Kidney glomerular epithelial cell (primary cell): Measurements from ENCODE around the gene ENAH.
"Not testable (repeated sequence)": the region's sequence is repeated elsewhere in the genome, so short reads cannot be mapped to it uniquely, and the experiment has no call there.

ENCODE experiments used
- DNase-seq: peaks from one replicate; lab custom pipeline; 2025; lab: John Stamatoyannopoulos, UW

Gene ENAH

GRCh38 chr1:225493591-225494246 is 159.2 kb downstream of the ENAH start:
- no peak for DNase-seq

DNA sequence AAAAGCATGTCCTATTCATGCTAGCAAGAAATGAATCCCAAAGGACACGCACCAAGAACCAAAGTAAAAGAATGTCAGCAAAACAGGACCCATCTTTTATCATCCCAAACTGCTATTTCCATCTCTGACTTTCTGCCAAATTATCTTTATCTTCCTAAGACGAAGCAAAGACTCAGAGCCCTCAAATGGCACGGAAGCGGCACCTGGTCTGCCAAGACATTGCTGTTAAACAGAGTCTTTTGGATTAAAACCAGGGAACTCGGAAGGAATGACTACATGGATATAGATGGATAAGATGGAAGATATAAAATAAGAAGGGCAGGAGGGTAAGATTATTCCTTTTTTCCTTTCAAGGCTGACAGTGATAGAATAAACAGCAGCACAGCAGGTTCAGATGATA is 164.2 kb downstream of the ENAH start:
- DNase-seq = no peak

- no peak for DNase-seq
Measured at GRCh38 chr1:225486856-225487255, 166.1 kb downstream of the ENAH start.

GRCh38 chr1:225485991-225486530 is 166.9 kb downstream of the ENAH start:
- no peak for DNase-seq

DNA sequence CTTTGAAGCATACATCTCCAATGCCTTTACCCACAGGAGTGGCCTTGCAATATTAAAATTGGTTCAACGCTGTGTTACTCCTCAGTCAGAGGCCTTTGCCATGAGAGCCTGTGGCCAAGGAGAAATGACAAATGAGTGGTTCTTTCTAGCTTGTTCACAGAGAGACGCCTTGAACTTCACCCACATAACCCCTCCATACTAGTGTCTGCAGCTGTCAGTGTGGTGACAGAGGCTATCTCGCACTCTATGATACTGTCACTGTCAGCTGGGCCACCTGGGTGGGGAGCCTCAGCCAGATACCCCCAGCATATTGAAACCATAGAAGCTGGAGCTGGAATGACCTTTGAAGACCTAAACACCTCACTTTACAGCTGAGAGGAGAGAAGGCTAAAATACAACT is 167.7 kb downstream of the ENAH start:
- DNase-seq = no peak

GRCh38 chr1:225484657-225485214 is 168.2 kb downstream of the ENAH start:
- DNase-seq = no peak

DNA sequence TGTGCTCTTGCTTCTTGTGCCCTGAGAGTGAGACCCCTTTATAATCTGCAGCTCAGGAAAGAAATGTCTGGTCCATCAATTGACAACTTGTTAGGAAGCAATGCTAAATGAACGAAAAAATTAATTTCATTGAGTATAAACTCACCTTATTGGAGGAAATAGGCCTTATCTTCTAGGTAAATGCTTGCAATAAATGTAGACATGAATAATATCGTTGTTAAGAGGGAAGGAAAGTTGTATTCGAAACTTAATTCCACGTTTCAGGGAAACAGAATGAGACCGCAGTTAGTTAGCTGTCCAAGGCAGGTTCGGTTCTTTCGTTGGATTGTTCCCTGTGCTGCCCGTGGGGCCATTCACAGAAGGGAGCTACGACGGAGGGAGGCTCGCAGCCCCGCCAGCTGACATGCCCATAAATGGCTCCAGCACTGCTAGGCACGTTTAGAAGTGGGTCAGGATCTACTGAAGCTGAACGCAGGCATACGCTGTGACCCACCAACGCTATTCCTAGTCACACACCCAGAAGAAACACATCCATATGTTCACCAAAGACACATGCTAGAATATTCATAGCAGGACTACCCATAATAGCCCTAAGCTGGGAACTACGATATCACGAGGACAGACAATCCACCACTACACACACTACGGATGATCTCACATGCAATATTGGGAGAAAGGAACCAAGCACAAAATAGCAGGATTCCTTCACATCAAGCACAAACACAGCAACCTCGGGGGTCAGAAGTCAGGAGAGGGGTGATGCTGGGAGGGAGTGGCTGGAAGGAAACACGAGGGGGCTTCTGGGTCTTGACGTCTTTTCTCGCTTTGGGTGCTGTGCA is 168.9 kb downstream of the ENAH start:
- no peak for DNase-seq

DNA sequence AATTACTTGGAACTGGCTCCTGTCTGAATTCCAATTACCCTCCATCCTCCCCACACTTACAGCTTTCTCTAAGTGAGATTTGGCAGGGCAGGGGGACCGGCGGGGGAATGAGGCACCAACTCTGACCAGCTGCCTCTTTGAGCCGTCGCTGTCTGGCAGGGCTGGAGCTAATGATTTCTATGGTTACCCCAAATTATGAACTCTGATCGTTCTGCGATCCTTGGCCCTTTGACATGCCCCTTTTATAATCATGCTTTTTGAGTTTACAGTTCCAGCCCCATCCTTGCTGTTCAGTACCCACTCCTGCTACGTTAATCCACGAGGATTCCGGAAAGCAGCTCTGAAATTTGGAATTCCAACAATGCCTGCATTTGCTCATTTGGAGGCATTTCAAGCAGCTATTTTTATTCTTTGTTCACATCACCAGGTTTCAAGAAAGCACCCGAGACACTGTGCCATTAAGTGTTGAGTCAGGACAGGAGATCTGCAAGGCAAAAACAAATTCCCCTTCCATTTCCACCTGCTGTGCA is 170.4 kb downstream of the ENAH start:
- DNase-seq = no peak

- no peak for DNase-seq
Measured at GRCh38 chr1:225481738-225482137, 171.2 kb downstream of the ENAH start.

DNA sequence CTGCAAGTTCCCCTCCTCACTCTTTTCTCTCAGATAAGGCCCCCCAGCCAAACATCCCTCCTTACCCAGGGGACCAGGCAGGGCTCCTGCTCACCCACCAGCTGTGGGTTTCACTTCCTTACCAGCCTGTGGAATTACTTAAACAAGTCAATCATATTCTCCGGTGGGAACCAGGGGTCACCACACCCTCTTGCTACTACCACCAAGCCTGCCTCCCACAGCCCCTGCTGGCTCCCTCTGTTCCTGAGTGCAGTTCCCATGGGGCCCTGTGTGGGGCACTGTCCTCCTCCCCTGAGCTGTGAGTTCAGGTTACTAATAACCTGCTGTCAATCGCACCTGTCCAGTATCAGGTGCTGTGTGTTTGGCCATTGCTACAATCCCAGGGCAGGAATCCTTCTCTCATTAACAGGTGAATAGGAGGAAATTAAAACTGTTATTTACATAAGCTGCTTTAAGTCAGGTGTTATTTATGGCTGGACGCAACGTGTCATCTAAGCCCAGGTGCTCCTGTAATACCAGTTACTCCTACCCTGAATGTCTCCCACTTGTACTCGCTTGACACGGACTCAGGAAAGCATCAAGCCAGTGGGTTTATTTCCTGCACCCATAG is 172.0 kb downstream of the ENAH start:
- peak; percentile 19 for DNase-seq

GRCh38 chr1:225479996-225480720 is 172.8 kb downstream of the ENAH start:
- DNase-seq = no peak

GRCh38 chr1:225479341-225479740 is 173.6 kb downstream of the ENAH start:
- no peak for DNase-seq

DNA sequence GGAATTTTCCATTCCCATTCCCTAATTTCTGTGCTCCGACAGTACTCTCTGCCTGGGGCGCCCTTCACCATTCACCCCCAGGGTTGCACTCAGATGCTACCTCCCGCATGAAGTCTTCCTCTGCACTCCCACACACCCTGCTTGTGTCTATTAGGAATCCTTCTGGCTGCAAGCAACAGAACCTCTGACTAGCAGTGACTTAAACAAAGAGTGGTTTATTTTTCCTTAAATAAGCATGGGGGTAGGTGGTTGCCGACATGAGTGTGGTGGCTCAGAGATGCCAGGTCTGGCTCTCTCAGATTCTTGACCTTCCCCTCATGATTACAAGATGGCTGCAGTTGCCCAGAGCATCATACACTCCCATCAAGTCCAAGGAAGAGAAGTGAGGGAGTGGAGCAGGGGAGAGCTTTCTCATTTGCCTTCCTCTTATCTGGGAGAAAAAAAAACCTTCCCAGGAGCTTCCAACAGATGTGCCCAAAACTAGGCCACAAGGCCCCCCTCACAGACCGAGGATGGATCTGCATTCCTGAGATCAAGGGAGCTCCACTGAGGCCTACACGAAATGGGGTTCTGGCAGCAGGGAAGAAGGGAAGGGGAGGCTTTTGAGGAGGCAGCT is 175.5 kb downstream of the ENAH start:
- DNase-seq = no peak

DNA sequence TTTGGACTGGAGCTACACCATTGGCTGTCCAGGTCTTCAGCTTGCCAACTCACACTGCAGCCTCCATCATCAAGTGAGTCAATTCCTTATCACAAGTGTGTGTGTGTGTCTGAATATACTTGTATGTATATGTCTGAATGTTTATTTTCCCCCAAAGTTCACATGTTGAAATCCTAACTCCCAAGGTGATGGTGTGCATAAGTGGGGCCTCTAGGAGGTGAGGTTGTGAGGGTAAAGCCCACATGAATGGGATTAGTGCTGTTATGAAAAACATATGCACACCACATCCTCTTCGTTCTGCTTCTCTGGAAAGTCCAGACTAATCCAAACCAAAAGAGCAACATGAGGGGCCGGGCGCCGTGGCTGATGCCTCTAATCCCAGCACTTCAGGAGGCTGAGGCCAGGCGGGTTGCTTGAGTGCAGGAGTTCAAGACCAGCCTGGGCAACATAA is 176.4 kb downstream of the ENAH start:
- DNase-seq = no peak

DNA sequence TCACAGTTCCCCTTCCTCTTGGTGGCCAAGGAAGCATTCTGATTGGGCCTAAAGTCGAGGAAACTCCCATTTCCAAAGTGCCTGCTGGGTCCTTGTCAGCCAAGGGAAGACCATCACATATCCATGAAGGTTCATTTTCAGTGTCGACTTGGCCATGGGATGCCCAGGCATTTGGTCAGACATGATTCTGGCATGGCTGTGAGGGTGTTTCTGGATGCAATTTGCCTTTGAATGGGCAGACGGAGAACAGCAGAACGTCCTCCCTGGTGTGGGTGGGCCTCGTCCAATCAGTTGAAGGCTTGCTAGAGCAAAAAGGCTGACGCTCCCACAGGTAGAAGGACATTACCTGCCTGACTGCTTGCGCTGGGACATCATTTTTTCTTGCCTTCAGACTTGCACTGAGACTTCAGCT is 176.8 kb downstream of the ENAH start:
- no peak for DNase-seq

DNA sequence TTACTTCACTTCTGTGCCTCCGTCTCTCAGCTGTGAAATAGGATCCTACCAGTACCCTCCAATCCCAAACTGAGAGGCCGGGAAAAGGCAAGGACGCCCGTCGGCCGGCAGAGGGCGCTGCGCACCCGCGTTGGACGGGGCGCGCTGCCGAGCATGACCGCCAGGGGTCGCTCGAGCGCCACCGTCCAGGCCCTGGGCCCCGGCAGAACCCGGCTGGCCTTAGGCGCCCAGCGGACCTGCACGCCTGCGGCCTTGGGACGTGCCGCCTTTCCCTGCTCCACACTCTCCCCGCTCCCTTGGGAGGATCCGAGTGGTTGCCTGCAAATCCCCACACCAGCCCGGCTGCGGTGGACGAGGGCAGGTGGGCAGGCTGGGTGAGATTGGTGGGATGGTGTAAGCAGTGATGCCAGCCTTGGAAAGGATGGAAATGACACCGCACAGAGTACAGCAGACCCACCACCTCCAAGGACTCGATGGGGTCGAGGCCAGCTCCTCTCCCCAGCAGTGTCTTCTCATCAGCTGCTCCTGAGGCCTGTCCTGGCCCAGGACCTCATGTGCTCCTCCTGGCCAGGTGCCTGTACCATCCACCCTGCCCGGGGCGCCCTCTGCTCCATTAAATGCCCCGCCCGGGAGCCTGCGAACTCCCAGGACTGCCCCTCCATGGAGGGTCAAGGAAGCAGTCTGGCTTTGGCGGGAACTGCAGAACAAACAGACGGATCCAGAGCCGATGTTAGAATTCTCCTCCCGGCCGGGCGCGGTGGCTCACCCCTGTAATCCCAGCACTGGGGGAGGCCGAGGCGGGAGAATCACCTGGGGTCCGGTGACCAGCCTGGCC is 177.7 kb downstream of the ENAH start:
- DNase-seq = peak; percentile 63

DNA sequence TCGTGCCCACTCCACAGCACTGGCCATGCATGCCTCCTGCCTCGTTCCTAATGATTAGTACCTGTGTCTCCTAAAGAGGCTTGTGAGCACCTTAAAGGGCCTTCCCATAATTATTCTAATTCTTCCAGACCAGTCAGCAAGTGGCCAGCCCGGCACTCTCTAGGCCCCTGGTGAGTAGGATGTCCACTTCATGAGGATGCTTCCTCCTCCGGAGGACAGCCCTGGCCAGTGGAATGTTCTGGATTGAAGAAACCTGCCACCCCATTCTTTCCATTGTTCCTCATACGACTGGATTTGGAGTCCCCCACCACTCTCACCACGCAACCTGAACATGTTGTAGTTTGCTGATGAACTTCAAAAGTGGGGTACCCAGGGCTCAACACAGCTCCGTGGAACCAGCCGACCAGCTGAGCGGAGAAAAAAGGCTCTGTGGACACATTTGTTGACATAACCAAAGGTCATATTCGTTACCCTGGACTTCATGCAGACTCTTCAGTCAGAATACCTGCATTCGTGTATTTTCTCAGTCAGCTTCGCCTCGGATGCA is 178.4 kb downstream of the ENAH start:
- DNase-seq = no peak

GRCh38 chr1:225473676-225474438 is 179.1 kb downstream of the ENAH start:
- not testable (repeated sequence) for DNase-seq

- not testable (repeated sequence) for DNase-seq
Measured at GRCh38 chr1:225473266-225473665, 179.7 kb downstream of the ENAH start.
